Fibroblast of lung (primary cell): ENCODE measurements around the gene TNFAIP2. TPM values are rescaled to one million over a fixed set of nuclear protein-coding genes. Genes with fewer than 3 reads are reported as not detected.

Experiments used
- DNase-seq, 2 donors: peaks; one replicate each; pipeline versions ENCODE4 v3.0.0 to v3.0.0-alpha.2; 2010; ENCODE audit warnings: low read depth in 2 of 2
- H2AFZ ChIP-seq: 2 replicates; pipeline ENCODE4 v1.5.1; 2012; ENCODE audit warnings: low read length, control low read depth, inconsistent platforms
- H3K27ac ChIP-seq: 2 replicates; pipeline ENCODE4 v1.5.1; 2011; ENCODE audit warnings: low read length, control low read depth; ENCODE audit not compliant: insufficient read depth
- H3K27me3 ChIP-seq: 2 replicates; pipeline ENCODE4 v1.5.1; 2011; ENCODE audit warnings: mild to moderate bottlenecking, low read length; ENCODE audit not compliant: control insufficient read depth, insufficient read depth
- H3K36me3 ChIP-seq: 2 replicates; pipeline ENCODE4 v1.5.1; 2011; ENCODE audit warnings: low read length; ENCODE audit not compliant: control insufficient read depth, insufficient read depth
- H3K4me1 ChIP-seq: 2 replicates; pipeline ENCODE4 v1.5.1; 2011; ENCODE audit warnings: low read length; ENCODE audit not compliant: control insufficient read depth, insufficient read depth; ENCODE audit errors: extremely low read depth
- H3K4me2 ChIP-seq: 2 replicates; pipeline ENCODE4 v1.5.1; 2011; ENCODE audit warnings: low read length, control low read depth; ENCODE audit not compliant: insufficient read depth; ENCODE audit errors: extremely low read depth
- H3K4me3 ChIP-seq, 4 experiments: fragments of 200-600 bp in 1 of 4; sonication (generic) in 1 of 4; replicated peaks in 1 of 4; 2 replicates each; pipeline ENCODE4 v1.5.1; 2011 to 2016; ENCODE audit warnings: low read length in 4 of 4, low read depth in 3 of 4, mild to moderate bottlenecking in 3 of 4, control low read depth in 2 of 4, inconsistent platforms in 1 of 4, mixed read lengths in 1 of 4; ENCODE audit not compliant: insufficient read depth in 1 of 4; ENCODE audit errors: control extremely low read depth in 1 of 4
- H3K79me2 ChIP-seq: 2 replicates; pipeline ENCODE4 v1.5.1; 2012; ENCODE audit warnings: mild to moderate bottlenecking, low read length, inconsistent platforms; ENCODE audit not compliant: control insufficient read depth, insufficient read depth
- H3K9ac ChIP-seq: 2 replicates; pipeline ENCODE4 v1.5.1; 2011; ENCODE audit warnings: mild to moderate bottlenecking, low read length, control low read depth; ENCODE audit not compliant: insufficient read depth
- H3K9me3 ChIP-seq: 2 replicates; pipeline ENCODE4 v1.5.1; 2012; ENCODE audit warnings: low read depth, low read length; ENCODE audit not compliant: control insufficient read depth, insufficient read depth
- H4K20me1 ChIP-seq: 2 replicates; pipeline ENCODE4 v1.5.1; 2011; ENCODE audit warnings: low read length; ENCODE audit not compliant: control insufficient read depth, insufficient read depth; ENCODE audit errors: extremely low read depth
- CTCF ChIP-seq, 2 donors: IDR thresholded peaks in 1 of 2; conservative IDR thresholded peaks in 1 of 2; 1 replicate in 1 of 2; 2 replicates in 1 of 2; pipeline ENCODE4 v1.5.1; 2011 to 2012; ENCODE audit warnings: low read length in 2 of 2, control low read depth in 1 of 2, inconsistent platforms in 1 of 2, low read depth in 1 of 2, mild to moderate bottlenecking in 1 of 2
- EZH2 ChIP-seq: IDR thresholded peaks from 2 replicates; pipeline ENCODE4 v1.5.1; 2012; ENCODE audit warnings: low read length, control low read depth, mild to moderate bottlenecking; ENCODE audit errors: missing control alignments
- polyA plus RNA-seq, 2 donors: library from polyadenylated mRNA; depleted of rRNA in 1 of 2; stranded (reverse) in 1 of 2; unstranded in 1 of 2; fragments of >200 nt; gene quantifications; 2 replicates each; pipeline ENCODE4 v1.2.1, GENCODE V29; 2011 to 2012; ENCODE audit warnings: missing spikeins in 1 of 2
- total RNA-seq: library from RNA; depleted of rRNA; stranded (reverse); fragments of >200 nt; gene quantifications from 2 replicates; pipeline ENCODE4 v1.2.1, GENCODE V29; 2014

Gene TNFAIP2
- total and polyA plus RNA-seq, 2 donors (not counting 1 experiment from before 2014, with no cell fraction given) = 71.5 to 139 TPM

GRCh38 chr14:103084021-103084919 lies 39.0 kb upstream of the TNFAIP2 start, which contains the start of gene LBHD2:
Gene LBHD2 (plus strand): TSS chr14:103084210. CDS start chr14:103086013, 1,803 bp downstream.
- peak within 1 kb of the TSS; percentile 25 for H3K4me2 ChIP-seq
- no peak for TF ChIP-seq EZH2
- no peak for TF ChIP-seq CTCF (conservative IDR thresholded peaks at IDR 0.05 in 1 of 2, IDR thresholded peaks at IDR 0.05 in 1 of 2; ENCODE audit: low read depth in 1 of 2, low read length in 2 of 2)
- no peak within 1 kb of the TSS for H3K4me3 ChIP-seq
- no peak within 1 kb of the TSS for H3K27ac ChIP-seq
- no peaks in the 10 kb centered on the region for H4K20me1 ChIP-seq
- no peaks in the 10 kb centered on the region for H3K36me3 ChIP-seq
- no peak within 1 kb of the TSS for H2AFZ ChIP-seq
- DNase-seq = peak in 1 of 2 donors; percentile 25
- no peak within 1 kb of the TSS for H3K9ac ChIP-seq
- no peaks in the 10 kb centered on the region for H3K79me2 ChIP-seq
- H3K4me1 ChIP-seq = no peaks in the 10 kb centered on the region
- peaks cover 13% of the 10 kb centered on the region for H3K27me3 ChIP-seq
- H3K9me3 ChIP-seq = no peaks in the 10 kb centered on the region

DNA sequence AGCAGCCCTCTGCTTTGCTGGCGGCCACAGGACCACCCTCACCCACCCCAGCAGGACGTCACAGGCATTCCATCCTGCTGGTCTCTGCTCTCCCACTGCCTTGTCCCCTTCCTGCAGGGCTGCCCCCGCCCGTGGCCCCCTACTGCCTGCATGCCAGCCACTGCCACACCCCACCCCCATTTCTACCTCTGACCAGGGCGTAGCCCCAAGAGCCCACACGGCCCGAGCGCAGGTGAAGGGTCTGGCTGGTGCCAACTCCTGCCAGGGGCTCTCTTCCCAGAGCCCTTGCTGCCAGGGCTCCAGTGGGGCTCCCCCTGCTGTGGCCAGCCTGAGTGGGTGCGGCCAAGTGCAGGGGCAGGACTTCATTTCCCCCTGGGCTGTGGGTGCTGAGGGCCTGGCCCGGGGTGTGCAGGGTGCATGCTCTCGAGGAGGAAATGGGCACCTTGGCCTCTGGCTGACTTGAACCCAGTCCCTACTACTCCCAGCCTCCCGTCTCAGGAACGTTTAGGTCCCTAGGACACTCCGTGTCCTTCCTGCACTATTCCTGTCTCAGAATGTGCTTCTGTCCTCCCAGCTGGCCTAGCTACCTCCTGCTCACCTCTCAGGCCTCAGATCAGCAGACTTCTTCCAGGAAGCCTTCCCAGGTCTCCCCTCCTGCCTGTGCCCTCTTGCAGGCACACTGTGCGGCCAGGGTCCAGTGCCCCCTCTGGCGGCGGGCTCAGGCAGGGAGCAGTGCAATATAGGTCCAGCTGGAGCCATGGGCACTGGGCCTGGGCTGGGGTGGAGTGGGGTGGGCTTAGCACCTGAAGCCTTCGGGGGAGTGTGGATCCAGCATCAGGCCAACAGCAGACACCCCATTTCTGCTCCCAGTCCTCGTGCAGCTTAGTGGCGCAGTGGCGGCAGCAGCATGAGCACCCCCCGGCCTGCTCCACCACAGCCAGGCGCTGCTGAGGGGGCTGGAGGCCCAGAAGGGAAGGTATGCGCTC lies 37.9 kb upstream of the TNFAIP2 start:
- Histone ChIP-seq H3K27me3 (peaks cover 13% of the 10 kb centered on the region), H3K9ac (no peak overlapping the region), H3K36me3 (no peaks in the 10 kb centered on the region), H2AFZ (no peak overlapping the region), H3K4me3 (no peak overlapping the region), H3K79me2 (no peaks in the 10 kb centered on the region), H3K9me3 (no peaks in the 10 kb centered on the region), H3K27ac (no peak overlapping the region), H3K4me1 (no peaks in the 10 kb centered on the region), H4K20me1 (no peaks in the 10 kb centered on the region), H3K4me2 (no peak overlapping the region)
- TF ChIP-seq CTCF (conservative IDR thresholded peaks at IDR 0.05 in 1 of 2, IDR thresholded peaks at IDR 0.05 in 1 of 2; ENCODE audit: low read depth in 1 of 2, low read length in 2 of 2) (peak in 1 of 2 donors; percentile 13), EZH2 (no peak)
- no peak for DNase-seq
